ENCODE data around the gene PARD3B. TPM values are rescaled to one million over a fixed set of nuclear protein-coding genes. Genes with fewer than 3 reads are reported as not detected.

The PARD3B gene
- total and polyA plus RNA-seq, 8 donors = 1.8 to 42.6 (median 15.1) TPM

DNA sequence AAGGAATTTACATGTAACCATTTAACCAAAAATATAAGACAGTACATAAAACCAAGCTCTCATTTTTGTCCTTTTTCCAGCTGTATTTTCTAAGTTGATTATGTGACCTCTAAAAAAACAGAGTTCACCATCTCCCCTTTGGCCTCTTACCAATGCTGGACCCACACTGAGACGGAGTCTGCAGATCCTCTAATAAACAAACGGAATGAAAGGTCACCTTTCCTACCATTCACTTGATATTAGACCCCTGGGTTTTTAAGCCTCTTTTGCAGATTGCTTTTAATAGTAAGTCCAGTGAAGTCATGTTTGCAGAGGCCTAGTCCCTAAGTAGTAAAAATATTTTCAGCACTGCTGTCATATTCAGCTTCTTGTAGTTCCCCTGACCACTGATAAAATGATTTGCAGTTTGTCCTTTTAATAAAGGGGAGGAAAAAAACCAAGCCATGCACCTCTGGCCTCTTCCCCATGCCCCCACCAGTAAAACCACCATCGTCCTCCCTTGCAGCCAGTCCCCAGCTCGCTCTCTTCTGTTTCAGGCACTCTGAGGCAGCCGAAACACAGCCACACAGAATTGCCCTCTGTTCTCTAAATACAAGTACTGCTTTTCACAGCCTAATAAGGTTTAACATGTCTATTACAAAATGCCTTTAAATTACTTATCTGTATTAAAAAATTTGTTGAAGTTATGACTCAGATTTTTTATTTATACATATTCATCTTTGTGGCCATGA lies 427.5 kb downstream of the PARD3B start:
- DNase-seq = peak in 1 of 2 donors; percentile 23
- Histone ChIP-seq H3K27ac (no peak overlapping the region), H3K9me3 (no peaks in the 10 kb centered on the region), H3K27me3 (no peaks in the 10 kb centered on the region), H3K36me3 (no peaks in the 10 kb centered on the region), H3K4me3 (no peak overlapping the region), H3K4me1 (peaks cover 0 to 18% (median 8%) of the 10 kb centered on the region in 4 donors)
- 66 to 78% (median 70%) methylated on average over 5 of the region's 5 CpGs for WGBS, 5 donors
- intact Hi-C loops (cut with DNase I; ENCODE audit: low total_unique reads) = no loop called here
- TF ChIP-seq EP300 (IDR thresholded peaks at IDR 0.05) (no peak), POLR2AphosphoS5 (IDR thresholded peaks at IDR 0.05) (no peak), POLR2A (IDR thresholded peaks at IDR 0.05) (no peak)
- TF ChIP-seq, protein P1, sequence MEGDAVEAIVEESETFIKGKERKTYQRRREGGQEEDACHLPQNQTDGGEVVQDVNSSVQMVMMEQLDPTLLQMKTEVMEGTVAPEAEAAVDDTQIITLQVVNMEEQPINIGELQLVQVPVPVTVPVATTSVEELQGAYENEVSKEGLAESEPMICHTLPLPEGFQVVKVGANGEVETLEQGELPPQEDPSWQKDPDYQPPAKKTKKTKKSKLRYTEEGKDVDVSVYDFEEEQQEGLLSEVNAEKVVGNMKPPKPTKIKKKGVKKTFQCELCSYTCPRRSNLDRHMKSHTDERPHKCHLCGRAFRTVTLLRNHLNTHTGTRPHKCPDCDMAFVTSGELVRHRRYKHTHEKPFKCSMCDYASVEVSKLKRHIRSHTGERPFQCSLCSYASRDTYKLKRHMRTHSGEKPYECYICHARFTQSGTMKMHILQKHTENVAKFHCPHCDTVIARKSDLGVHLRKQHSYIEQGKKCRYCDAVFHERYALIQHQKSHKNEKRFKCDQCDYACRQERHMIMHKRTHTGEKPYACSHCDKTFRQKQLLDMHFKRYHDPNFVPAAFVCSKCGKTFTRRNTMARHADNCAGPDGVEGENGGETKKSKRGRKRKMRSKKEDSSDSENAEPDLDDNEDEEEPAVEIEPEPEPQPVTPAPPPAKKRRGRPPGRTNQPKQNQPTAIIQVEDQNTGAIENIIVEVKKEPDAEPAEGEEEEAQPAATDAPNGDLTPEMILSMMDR (IDR thresholded peaks at IDR 0.05) = no peak

GRCh38 chr2:204973616-204974015 lies 428.3 kb downstream of the PARD3B start:
- WGBS, 5 donors = 80 to 89% (median 86%) methylated on average over 2 of the region's 2 CpGs
- no peak overlapping the region for H3K27ac ChIP-seq
- TF ChIP-seq POLR2AphosphoS5 (IDR thresholded peaks at IDR 0.05) (no peak), POLR2A (IDR thresholded peaks at IDR 0.05) (no peak), EP300 (IDR thresholded peaks at IDR 0.05) (no peak)
- TF ChIP-seq, protein P1 (IDR thresholded peaks at IDR 0.05) = no peak
- no peaks in the 10 kb centered on the region for H3K27me3 ChIP-seq
- H3K9me3 ChIP-seq = no peaks in the 10 kb centered on the region
- peaks cover 0 to 18% (median 8%) of the 10 kb centered on the region in 4 donors for H3K4me1 ChIP-seq
- DNase-seq = no peak
- H3K4me3 ChIP-seq = no peak overlapping the region
- no peaks in the 10 kb centered on the region for H3K36me3 ChIP-seq
- intact Hi-C loops (cut with DNase I; ENCODE audit: low total_unique reads) = no loop called here

DNA sequence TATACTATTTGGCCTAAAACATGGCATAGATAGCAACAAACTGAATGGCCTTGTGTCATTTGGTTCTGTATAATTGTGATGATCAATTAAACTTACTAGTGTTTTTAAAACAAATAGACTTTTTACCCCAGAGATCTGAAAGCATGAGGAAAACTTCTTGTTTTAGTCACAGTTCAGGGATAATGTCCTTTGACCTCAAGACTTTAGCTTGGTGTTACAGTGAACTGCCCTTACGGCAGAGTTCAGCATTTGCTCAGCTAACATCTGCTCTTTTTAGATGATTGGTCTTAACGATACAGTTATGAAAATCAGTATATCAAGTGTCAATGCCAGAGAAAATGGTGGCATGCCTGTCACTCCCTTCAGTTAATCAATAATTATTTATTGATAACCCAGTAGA lies 429.2 kb downstream of the PARD3B start:
- no peak for TF ChIP-seq POLR2A (IDR thresholded peaks at IDR 0.05)
- no peak for TF ChIP-seq EP300 (IDR thresholded peaks at IDR 0.05)
- TF ChIP-seq, protein P1 (IDR thresholded peaks at IDR 0.05) = no peak
- no peak for TF ChIP-seq POLR2AphosphoS5 (IDR thresholded peaks at IDR 0.05)
- Histone ChIP-seq H3K9me3 (no peaks in the 10 kb centered on the region), H3K27ac (no peak overlapping the region), H3K27me3 (no peaks in the 10 kb centered on the region), H3K36me3 (no peaks in the 10 kb centered on the region), H3K4me3 (no peak overlapping the region), H3K4me1 (peaks cover 0 to 18% (median 8%) of the 10 kb centered on the region in 4 donors)
- DNase-seq = no peak
- intact Hi-C loops (cut with DNase I; ENCODE audit: low total_unique reads) = no loop called here
- WGBS, 5 donors = 83 to 91% (median 84%) methylated on average over 2 of the region's 2 CpGs

DNA sequence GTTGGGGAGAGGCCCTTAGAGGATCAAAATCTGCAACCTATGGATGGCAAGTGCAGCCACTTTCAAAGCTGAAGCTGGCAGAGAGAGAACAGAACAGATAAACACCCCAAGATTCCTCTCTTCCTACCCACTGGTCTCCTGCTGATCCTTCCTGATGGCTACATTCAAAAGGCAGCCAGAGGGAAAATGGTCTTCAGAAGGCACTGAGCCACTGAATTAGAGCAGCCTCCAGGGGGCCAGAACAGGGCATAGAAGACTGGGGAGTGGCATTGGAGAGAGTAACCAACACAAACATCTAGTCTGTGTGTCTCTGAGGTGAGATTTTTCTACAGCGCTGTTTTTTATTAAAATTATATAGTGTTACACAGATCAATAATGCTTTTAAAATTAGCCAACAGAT lies 432.6 kb downstream of the PARD3B start:
- H3K4me1 ChIP-seq = peaks cover 0 to 10% (median 2%) of the 10 kb centered on the region in 4 donors
- DNase-seq = no peak
- no peaks in the 10 kb centered on the region for H3K27me3 ChIP-seq
- H3K36me3 ChIP-seq = no peaks in the 10 kb centered on the region
- TF ChIP-seq EP300 (IDR thresholded peaks at IDR 0.05) = no peak
- TF ChIP-seq, protein P1 (IDR thresholded peaks at IDR 0.05) = no peak
- TF ChIP-seq POLR2AphosphoS5 (IDR thresholded peaks at IDR 0.05) = no peak
- no peak for TF ChIP-seq POLR2A (IDR thresholded peaks at IDR 0.05)
- no peak overlapping the region for H3K27ac ChIP-seq
- no peak overlapping the region for H3K4me3 ChIP-seq
- WGBS, 5 donors = 0 to 94% (median 0%) methylated on average over 1 of the region's 1 CpG
- H3K9me3 ChIP-seq = no peaks in the 10 kb centered on the region
- intact Hi-C loops (cut with DNase I; ENCODE audit: low total_unique reads) = no loop called here

All from stomach (tissue), 9 donors.